H1 (cell line): ENCODE data around the gene MICOS13. TPM values are rescaled to one million over a fixed set of nuclear protein-coding genes. Genes with fewer than 3 reads are reported as not detected.
A peak's percentile ranks its signal among the peaks of the same experiment; 100 is the strongest.

Experiments
- CTCF ChIA-PET: fragments of 300-600 bp; sonication (Branson Sonifier 250); formaldehyde crosslinking; loops from one replicate; lab custom pipeline; 2021; ENCODE audit not compliant: partially characterized antibody; lab: Charles Lee
- POLR2A ChIA-PET: fragments of 300-600 bp; sonication (Branson Sonifier 250); formaldehyde crosslinking; loops from one replicate; lab custom pipeline; 2021; ENCODE audit warnings: inconsistent platforms; ENCODE audit not compliant: partially characterized antibody; lab: Charles Lee
- DNase-seq, 2 experiments: peaks; one replicate each; pipeline versions ENCODE4 v3.0.0 to v3.0.0-alpha.2; 2010 to 2022; ENCODE audit warnings: low spot score in 2 of 2, low read depth in 1 of 2, mixed read lengths in 1 of 2
- FAIRE-seq: peaks from 2 replicates; lab custom pipeline; 2011; peaks lifted over from hg19 to GRCh38; lab: Jason Lieb, UNC
- H2AFZ ChIP-seq: 2 replicates; pipeline ENCODE4 v1.8.1; 2012; ENCODE audit warnings: low read length, inconsistent platforms
- H2AK5ac ChIP-seq: 2 replicates; pipeline ENCODE4 v1.6.1; 2013; ENCODE audit warnings: low read depth, low read length
- H2BK120ac ChIP-seq: replicated peaks from 2 replicates; pipeline ENCODE3; 2013; ENCODE audit warnings: low read depth, low read length, inconsistent platforms
- H2BK12ac ChIP-seq: 2 replicates; pipeline ENCODE4 v1.6.1; 2013; ENCODE audit warnings: low read depth, low read length
- H2BK15ac ChIP-seq: 2 replicates; pipeline ENCODE4 v1.6.1; 2013; ENCODE audit warnings: low read length
- H2BK20ac ChIP-seq: 2 replicates; pipeline ENCODE4 v1.6.1; 2013; ENCODE audit warnings: low read length
- H2BK5ac ChIP-seq: 2 replicates; pipeline ENCODE4 v1.6.1; 2013; ENCODE audit warnings: low read depth, low read length
- H3K14ac ChIP-seq: 2 replicates; pipeline ENCODE4 v1.6.1; 2013; ENCODE audit warnings: inconsistent platforms; ENCODE audit not compliant: insufficient read length
- H3K18ac ChIP-seq: 2 replicates; pipeline ENCODE4 v1.6.1; 2013; ENCODE audit warnings: low read length; ENCODE audit errors: extremely low read depth
- H3K23ac ChIP-seq: 2 replicates; pipeline ENCODE4 v1.6.1; 2013; ENCODE audit warnings: inconsistent platforms; ENCODE audit not compliant: insufficient read length
- H3K23me2 ChIP-seq: 2 replicates; pipeline ENCODE4 v1.6.1; 2013; ENCODE audit warnings: low read depth, low read length
- H3K27ac ChIP-seq: 2 replicates; pipeline ENCODE4 v1.6.1; 2011; ENCODE audit warnings: low read depth, low read length, inconsistent platforms
- H3K27me3 ChIP-seq, 4 experiments: replicated peaks in 1 of 4; 1 replicate in 1 of 4; 2 replicates in 3 of 4; pipeline versions ENCODE4 v1.6.1 to v1.8.1; 2011 to 2013; ENCODE audit warnings: low read length in 3 of 4, mild to moderate bottlenecking in 3 of 4, inconsistent platforms in 2 of 4, mixed read lengths in 2 of 4, moderate library complexity in 1 of 4; ENCODE audit not compliant: control insufficient read depth in 3 of 4, insufficient read depth in 3 of 4; ENCODE audit errors: extremely low read depth in 1 of 4
- H3K36me3 ChIP-seq, 4 experiments: 2 replicates each; pipeline versions ENCODE4 v1.6.1 to v1.8.1; 2011 to 2013; ENCODE audit warnings: mild to moderate bottlenecking in 4 of 4, low read length in 3 of 4, moderate library complexity in 2 of 4, control low read depth in 1 of 4, inconsistent platforms in 1 of 4; ENCODE audit not compliant: insufficient read depth in 4 of 4, control insufficient read depth in 2 of 4
- H3K4ac ChIP-seq: replicated peaks from 2 replicates; pipeline ENCODE3; 2013; ENCODE audit warnings: low read length, low read depth, mixed read lengths, inconsistent platforms; ENCODE audit not compliant: insufficient read length
- H3K4me1 ChIP-seq, 4 experiments: replicated peaks in 1 of 4; 1 replicate in 1 of 4; 2 replicates in 3 of 4; pipeline versions ENCODE4 v1.6.1 to v1.8.1; 2011 to 2013; ENCODE audit warnings: low read length in 3 of 4, inconsistent platforms in 2 of 4, mixed read lengths in 1 of 4; ENCODE audit not compliant: insufficient read depth in 4 of 4, control insufficient read depth in 3 of 4
- H3K4me2 ChIP-seq, 2 experiments: 2 replicates each; pipeline versions ENCODE4 v1.6.1 to v1.8.1; 2011 to 2013; ENCODE audit warnings: low read depth in 2 of 2, low read length in 2 of 2, control low read depth in 1 of 2, inconsistent platforms in 1 of 2, mild to moderate bottlenecking in 1 of 2; ENCODE audit not compliant: insufficient read depth in 1 of 2
- H3K4me3 ChIP-seq, 4 experiments: fragments of 200-600, 300-600 bp in 1 of 4; sonication (generic), shearing (Covaris generic), sonication (Bioruptor Twin) in 1 of 4; 2 replicates each; pipeline versions ENCODE4 v1.5.1 to v1.8.1; 2011 to 2016; ENCODE audit warnings: low read length in 4 of 4, low read depth in 3 of 4, control low read depth in 2 of 4, inconsistent platforms in 2 of 4, mild to moderate bottlenecking in 2 of 4, mixed read lengths in 1 of 4, moderate library complexity in 1 of 4; ENCODE audit not compliant: insufficient read depth in 2 of 4; ENCODE audit errors: extremely low read depth in 1 of 4
- H3K56ac ChIP-seq: replicated peaks from 2 replicates; pipeline ENCODE3; 2013; ENCODE audit warnings: low read depth, mild to moderate bottlenecking, mixed read lengths, low read length, inconsistent platforms; ENCODE audit not compliant: insufficient read length
- H3K79me1 ChIP-seq: 2 replicates; pipeline ENCODE4 v1.6.1; 2013; ENCODE audit warnings: low read depth, low read length, control low read depth
- H3K79me2 ChIP-seq, 2 experiments: 2 replicates each; pipeline versions ENCODE4 v1.6.1 to v1.8.1; 2012 to 2013; ENCODE audit warnings: low read length in 2 of 2, mild to moderate bottlenecking in 2 of 2, inconsistent platforms in 1 of 2; ENCODE audit not compliant: insufficient read depth in 2 of 2, control insufficient read depth in 1 of 2
- H3K9ac ChIP-seq, 4 experiments: replicated peaks in 1 of 4; 1 replicate in 1 of 4; 2 replicates in 3 of 4; pipeline versions ENCODE4 v1.6.1 to v1.8.1; 2011 to 2013; ENCODE audit warnings: low read depth in 3 of 4, low read length in 3 of 4, control low read depth in 2 of 4, mild to moderate bottlenecking in 2 of 4, moderate library complexity in 2 of 4, inconsistent platforms in 1 of 4; ENCODE audit errors: extremely low read depth in 1 of 4
- H3K9me3 ChIP-seq, 2 experiments: 2 replicates each; pipeline versions ENCODE4 v1.6.1 to v1.8.1; 2012 to 2013; ENCODE audit warnings: mild to moderate bottlenecking in 2 of 2, moderate library complexity in 2 of 2, control low read depth in 1 of 2, inconsistent platforms in 1 of 2, low read depth in 1 of 2, low read length in 1 of 2, mixed read lengths in 1 of 2; ENCODE audit not compliant: insufficient read depth in 2 of 2
- H4K20me1 ChIP-seq, 2 experiments: replicated peaks in 1 of 2; 2 replicates each; pipeline versions ENCODE3 to v1.8.1; 2011 to 2013; ENCODE audit warnings: inconsistent platforms in 2 of 2, low read length in 2 of 2, mild to moderate bottlenecking in 1 of 2; ENCODE audit not compliant: insufficient read depth in 2 of 2, control insufficient read depth in 1 of 2
- H4K5ac ChIP-seq: 2 replicates; pipeline ENCODE4 v1.6.1; 2013; ENCODE audit warnings: low read length, low read depth, mixed read lengths, inconsistent platforms; ENCODE audit not compliant: insufficient read length
- H4K8ac ChIP-seq: 2 replicates; pipeline ENCODE4 v1.8.0; 2013; ENCODE audit warnings: mild to moderate bottlenecking, moderate library complexity, low read length, inconsistent platforms; ENCODE audit not compliant: insufficient read depth; ENCODE audit errors: extremely low read depth
- H4K91ac ChIP-seq: replicated peaks from 2 replicates; pipeline ENCODE3; 2013; ENCODE audit warnings: low read length, mixed read lengths, inconsistent platforms; ENCODE audit not compliant: insufficient read length
- CBX5 ChIP-seq: fragments of 300-800, 300-1000 bp; sonication (generic); IDR thresholded peaks from 2 replicates; pipeline ENCODE4 v1.7.1; 2016; ENCODE audit warnings: antibody characterized with exemption, low read length, low read depth
- CREB1 ChIP-seq: IDR thresholded peaks from 2 replicates; pipeline ENCODE4 v1.6.1; 2012; ENCODE audit warnings: inconsistent platforms
- CTBP2 ChIP-seq: IDR thresholded peaks from 2 replicates; pipeline ENCODE4 v1.7.0; 2011; ENCODE audit warnings: borderline replicate concordance, mild to moderate bottlenecking, moderate library complexity, mixed read lengths, low read length; ENCODE audit not compliant: insufficient read depth, insufficient read length
- EP300 ChIP-seq, 2 experiments: IDR thresholded peaks; 1 replicate in 1 of 2; 2 replicates in 1 of 2; pipeline ENCODE4 v1.6.1; 2011 to 2012; ENCODE audit warnings: low read depth in 2 of 2, low read length in 2 of 2, mild to moderate bottlenecking in 2 of 2, borderline replicate concordance in 1 of 2, inconsistent platforms in 1 of 2, moderate library complexity in 1 of 2
- FOSL1 ChIP-seq: IDR thresholded peaks from 2 replicates; pipeline ENCODE4 v1.6.1; 2011; ENCODE audit warnings: mild to moderate bottlenecking, low read depth, low read length, moderate library complexity; ENCODE audit not compliant: insufficient read depth
- JUN ChIP-seq: IDR thresholded peaks from 2 replicates; pipeline ENCODE4 v1.6.1; 2011; ENCODE audit warnings: low read depth, mild to moderate bottlenecking, improper control_type of control experiment, low read length
- JUND ChIP-seq: IDR thresholded peaks from 2 replicates; pipeline ENCODE4 v1.6.1; 2011; ENCODE audit warnings: mild to moderate bottlenecking, improper control_type of control experiment, low read length
- PHF8 ChIP-seq: fragments of 200-600 bp; sonication (generic); conservative IDR thresholded peaks from 2 replicates; pipeline ENCODE4 v1.7.1; 2012; ENCODE audit warnings: low read depth, mild to moderate bottlenecking, inconsistent platforms, low read length, moderate library complexity
- RBBP5 ChIP-seq: IDR thresholded peaks from 2 replicates; pipeline ENCODE4 v1.7.1; 2012; ENCODE audit warnings: low read depth, mild to moderate bottlenecking, inconsistent platforms, low read length, moderate library complexity, borderline replicate concordance
- RXRA ChIP-seq: IDR thresholded peaks from 2 replicates; pipeline ENCODE4 v1.6.1; 2011; ENCODE audit warnings: low read depth, mild to moderate bottlenecking, low read length, moderate library complexity; ENCODE audit not compliant: insufficient read depth
- SP2 ChIP-seq: IDR thresholded peaks from 2 replicates; pipeline ENCODE4 v1.6.1; 2012; ENCODE audit warnings: mild to moderate bottlenecking, low read length, inconsistent platforms
- WGBS, 2 experiments: shearing (Covaris generic) in 1 of 2; methylation state at CpG; one replicate each; pipeline versions ENCODE4 v1.1.6 to v1.1.7; 2013 to 2015; ENCODE audit warnings: low lambda C conversion rate in 2 of 2, mixed read lengths in 2 of 2, inconsistent platforms in 1 of 2, low coverage in 1 of 2, missing lambda C conversion rate in 1 of 2; ENCODE audit not compliant: insufficient replicate concordance in 2 of 2, insufficient coverage in 1 of 2, insufficient read length in 1 of 2; ENCODE audit errors: extremely low coverage in 1 of 2, missing lambda C conversion rate in 1 of 2; 5-methylcytosine and 5-hydroxymethylcytosine counted together
- polyA plus RNA-seq, 7 experiments: library from polyadenylated mRNA; depleted of rRNA in 3 of 7; stranded (reverse) in 5 of 7; unstranded in 2 of 7; fragments of >200 nt in 5 of 7; fragments of 200-250 nt in 2 of 7; gene quantifications; 1 replicate in 5 of 7; 2 replicates in 1 of 7; 4 replicates in 1 of 7; pipeline versions ENCODE4 v1.2.1 to v1.2.3, GENCODE V29; 2011 to 2013; ENCODE audit warnings: missing spikeins in 2 of 7, mixed read lengths in 2 of 7
- total RNA-seq: library from RNA; stranded (reverse); fragmentation: NEBNext Ultra II Directional; extraction: Animal tissue kit (Norgen Biotek cat#: 25700); gene quantifications from 2 replicates; pipeline ENCODE4 v1.2.1, GENCODE V29; 2021

MICOS13 gene
- total and polyA plus RNA-seq, 2 of the 8 experiments (the other 6 are each of a cell fraction or from before 2014, with no cell fraction given): 17.3 to 36.1 TPM

DNA sequence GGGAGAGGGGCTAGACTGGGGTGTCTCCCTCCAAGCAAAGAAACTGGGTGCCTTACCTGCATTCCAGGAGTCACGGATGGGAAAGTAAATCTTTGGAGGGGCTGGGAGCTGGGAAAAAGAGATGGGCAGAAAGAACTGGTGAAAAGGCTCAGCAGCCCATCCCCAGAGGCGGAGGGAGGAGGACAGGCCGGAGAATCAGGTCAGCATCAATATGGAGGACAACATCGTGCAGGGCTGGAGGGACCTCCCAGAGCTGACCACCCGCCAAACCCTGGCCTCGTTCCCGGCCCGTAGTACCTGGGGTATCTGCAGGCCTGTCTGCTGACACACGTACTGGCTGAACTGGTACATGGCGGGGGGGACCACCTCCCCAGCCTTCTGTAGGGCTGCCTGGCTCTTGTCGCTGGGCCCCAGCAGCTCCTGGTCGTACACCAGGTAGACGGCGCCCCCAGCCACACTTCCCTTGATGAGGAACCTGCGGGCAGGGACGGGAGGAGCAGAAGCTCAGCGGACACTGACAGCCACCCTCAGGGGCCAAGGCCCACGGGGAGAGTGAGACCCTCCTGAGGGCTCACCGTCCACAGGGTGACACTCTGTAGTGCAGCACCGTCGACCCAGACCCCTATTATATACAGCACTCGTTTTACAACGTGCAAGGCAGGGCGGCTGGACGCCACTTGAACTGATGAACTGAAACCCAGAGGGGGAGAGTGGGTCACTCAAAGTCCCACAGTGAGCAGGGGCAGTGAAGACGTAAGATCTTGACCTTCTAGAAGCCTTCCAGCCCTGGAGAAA, 830 bp downstream of the MICOS13 start:
- no peak overlapping the region for H2BK20ac ChIP-seq
- ChIA-PET POLR2A (interaction anchor here (1.0 to 2.8 kb wide), 6 partner anchors 10 to 39 kb away, joined by 3 to 13 read pairs (median 4); partner anchors contain the start of gene RPL36), CTCF (interaction anchor here (0.9 kb wide), 1 partner anchor 10 kb away, joined by 4 read pairs; the partner anchor contains the start of gene RPL36)
- H3K27ac ChIP-seq: 0 out of 2 replicates have a peak overlapping the region, but pooled peaks have one; percentile 69
- H3K4me3 ChIP-seq: peak overlapping the region; percentile 58 to 83 (median 76)
- peak overlapping the region in 3 of 4 experiments; percentile 44 to 67 (median 65); a peak in 5 of 7 replicates for H3K9ac ChIP-seq
- H2BK5ac ChIP-seq: peak overlapping the region; percentile 81; the same call in 1 of the 2 replicates
- peaks cover 0 to 8% of the 10 kb centered on the region in 2 experiments for H4K20me1 ChIP-seq
- H2AK5ac ChIP-seq: no peak overlapping the region
- H2AFZ ChIP-seq: no peak overlapping the region
- H3K4me1 ChIP-seq: peaks cover 0 to 14% (median 2%) of the 10 kb centered on the region in 4 experiments; a peak in 5 of 7 replicates
- no peak overlapping the region for H2BK120ac ChIP-seq
- H3K23me2 ChIP-seq: peaks cover 15% of the 10 kb centered on the region; the same call in 1 of the 2 replicates
- no peak overlapping the region for H3K14ac ChIP-seq
- H3K56ac ChIP-seq: peak overlapping the region; percentile 52
- H4K5ac ChIP-seq: no peak overlapping the region
- no peak overlapping the region for H2BK12ac ChIP-seq
- no peak overlapping the region for H4K91ac ChIP-seq
- 70% methylated on average over 26 of the region's 26 CpGs; no CpG with 5 or more reads in 1 of the 2 experiments for WGBS, 2 experiments
- H3K4me2 ChIP-seq: peak overlapping the region; percentile 89 to 97
- DNase-seq (peak in 1 of 2 experiments; percentile 50), FAIRE-seq (no peak)
- H3K79me1 ChIP-seq: peaks cover 3% of the 10 kb centered on the region; the same call in 1 of the 2 replicates
- no peaks in the 10 kb centered on the region for H3K9me3 ChIP-seq
- no peak overlapping the region; the same call in 1 of the 2 replicates for H3K18ac ChIP-seq
- no peak overlapping the region for H3K4ac ChIP-seq
- H3K79me2 ChIP-seq: no peaks in the 10 kb centered on the region
- H2BK15ac ChIP-seq: no peak overlapping the region
- H4K8ac ChIP-seq: peak overlapping the region; percentile 69; the same call in 1 of the 2 replicates
- H3K23ac ChIP-seq: no peak overlapping the region
- H3K36me3 ChIP-seq: no peaks in the 10 kb centered on the region
- no peaks in the 10 kb centered on the region for H3K27me3 ChIP-seq
- TF ChIP-seq EP300 (IDR thresholded peaks at IDR 0.05; ENCODE audit: borderline replicate concordance in 1 of 2, low read depth in 2 of 2, low read length in 2 of 2) (no peak), CREB1 (no peak), RBBP5 (no peak), FOSL1 (no peak), JUND (no peak), CTBP2 (no peak), JUN (no peak), SP2 (no peak), CBX5 (no peak), PHF8 (no peak), RXRA (no peak)
